ENCODE data around the gene PSMG4. TPM values are rescaled to one million over a fixed set of nuclear protein-coding genes. Genes with fewer than 3 reads are reported as not detected.

PSMG4 gene
- total RNA-seq, 1 experiment from 2014 or later = 35.0 TPM

- Histone ChIP-seq H3K4me3 (replicated peaks in 1 of 2; ENCODE audit: low read depth in 1 of 2, low read length in 2 of 2) (no peak overlapping the region), H2AFZ (ENCODE audit: low read depth, low read length, poor library complexity, severe bottlenecking) (no peak overlapping the region), H3K79me2 (ENCODE audit: insufficient read depth, low read length) (no peaks in the 10 kb centered on the region), H4K20me1 (ENCODE audit: insufficient read depth) (no peaks in the 10 kb centered on the region), H3K36me3 (ENCODE audit: control insufficient read depth in 1 of 2, insufficient read depth in 2 of 2, low read length in 2 of 2) (no peaks in the 10 kb centered on the region), H3K4me1 (ENCODE audit: control insufficient read depth in 1 of 2, insufficient read depth in 2 of 2, low read length in 2 of 2) (no peaks in the 10 kb centered on the region), H3K27ac (ENCODE audit: low read depth, low read length) (no peak overlapping the region), H3K27me3 (ENCODE audit: insufficient read depth, low read length) (0 out of 2 replicates have a peak, but pooled peaks cover 6% of the 10 kb centered on the region), H3K9me2 (ENCODE audit: insufficient read depth) (no peaks in the 10 kb centered on the region), H3K9ac (ENCODE audit: low read length) (no peak overlapping the region), H3K9me3 (ENCODE audit: control insufficient read depth in 1 of 2, insufficient read depth in 1 of 2, low read depth in 1 of 2, low read length in 2 of 2) (no peaks in the 10 kb centered on the region), H3K4me2 (ENCODE audit: low read length) (no peak overlapping the region)
- DNase-seq (ENCODE audit: low read depth, low spot score) (no peak), ATAC-seq (no peak)
- no TSS peak for BruUV-seq (replicated peaks)
- ChIA-PET POLR2A (no interaction called here), RAD21 (ENCODE audit: low non-redundant PET in 1 of 2, low total read pairs in 2 of 2, uncharacterized antibody in 2 of 2, unreplicated experiment in 2 of 2) (no interaction called here), CTCF (no interaction called here)
- intact Hi-C loops (cut with micrococcal nuclease) = no loop called here
- no peak for TF ChIP-seq SRF (IDR thresholded peaks at IDR 0.05; ENCODE audit: low read depth)
- no peak for TF ChIP-seq ELF1 (IDR thresholded peaks at IDR 0.05; ENCODE audit: borderline replicate concordance, low read depth)
- no peak for TF ChIP-seq SP1 (IDR thresholded peaks at IDR 0.05; ENCODE audit: low read depth)
- TF ChIP-seq POLR2A (IDR thresholded peaks at IDR 0.05; ENCODE audit: borderline replicate concordance, extremely low read depth, insufficient read depth, insufficient read length) = no peak
- TF ChIP-seq CBX3 (IDR thresholded peaks at IDR 0.05; ENCODE audit: low read depth) = no peak
- TF ChIP-seq ATF3 (IDR thresholded peaks at IDR 0.05) = no peak
- TF ChIP-seq, protein P1, sequence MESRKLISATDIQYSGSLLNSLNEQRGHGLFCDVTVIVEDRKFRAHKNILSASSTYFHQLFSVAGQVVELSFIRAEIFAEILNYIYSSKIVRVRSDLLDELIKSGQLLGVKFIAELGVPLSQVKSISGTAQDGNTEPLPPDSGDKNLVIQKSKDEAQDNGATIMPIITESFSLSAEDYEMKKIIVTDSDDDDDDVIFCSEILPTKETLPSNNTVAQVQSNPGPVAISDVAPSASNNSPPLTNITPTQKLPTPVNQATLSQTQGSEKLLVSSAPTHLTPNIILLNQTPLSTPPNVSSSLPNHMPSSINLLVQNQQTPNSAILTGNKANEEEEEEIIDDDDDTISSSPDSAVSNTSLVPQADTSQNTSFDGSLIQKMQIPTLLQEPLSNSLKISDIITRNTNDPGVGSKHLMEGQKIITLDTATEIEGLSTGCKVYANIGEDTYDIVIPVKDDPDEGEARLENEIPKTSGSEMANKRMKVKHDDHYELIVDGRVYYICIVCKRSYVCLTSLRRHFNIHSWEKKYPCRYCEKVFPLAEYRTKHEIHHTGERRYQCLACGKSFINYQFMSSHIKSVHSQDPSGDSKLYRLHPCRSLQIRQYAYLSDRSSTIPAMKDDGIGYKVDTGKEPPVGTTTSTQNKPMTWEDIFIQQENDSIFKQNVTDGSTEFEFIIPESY (IDR thresholded peaks at IDR 0.05; ENCODE audit: extremely low read depth, insufficient replicate concordance, low read length) = no peak
- TF ChIP-seq, protein P2, sequence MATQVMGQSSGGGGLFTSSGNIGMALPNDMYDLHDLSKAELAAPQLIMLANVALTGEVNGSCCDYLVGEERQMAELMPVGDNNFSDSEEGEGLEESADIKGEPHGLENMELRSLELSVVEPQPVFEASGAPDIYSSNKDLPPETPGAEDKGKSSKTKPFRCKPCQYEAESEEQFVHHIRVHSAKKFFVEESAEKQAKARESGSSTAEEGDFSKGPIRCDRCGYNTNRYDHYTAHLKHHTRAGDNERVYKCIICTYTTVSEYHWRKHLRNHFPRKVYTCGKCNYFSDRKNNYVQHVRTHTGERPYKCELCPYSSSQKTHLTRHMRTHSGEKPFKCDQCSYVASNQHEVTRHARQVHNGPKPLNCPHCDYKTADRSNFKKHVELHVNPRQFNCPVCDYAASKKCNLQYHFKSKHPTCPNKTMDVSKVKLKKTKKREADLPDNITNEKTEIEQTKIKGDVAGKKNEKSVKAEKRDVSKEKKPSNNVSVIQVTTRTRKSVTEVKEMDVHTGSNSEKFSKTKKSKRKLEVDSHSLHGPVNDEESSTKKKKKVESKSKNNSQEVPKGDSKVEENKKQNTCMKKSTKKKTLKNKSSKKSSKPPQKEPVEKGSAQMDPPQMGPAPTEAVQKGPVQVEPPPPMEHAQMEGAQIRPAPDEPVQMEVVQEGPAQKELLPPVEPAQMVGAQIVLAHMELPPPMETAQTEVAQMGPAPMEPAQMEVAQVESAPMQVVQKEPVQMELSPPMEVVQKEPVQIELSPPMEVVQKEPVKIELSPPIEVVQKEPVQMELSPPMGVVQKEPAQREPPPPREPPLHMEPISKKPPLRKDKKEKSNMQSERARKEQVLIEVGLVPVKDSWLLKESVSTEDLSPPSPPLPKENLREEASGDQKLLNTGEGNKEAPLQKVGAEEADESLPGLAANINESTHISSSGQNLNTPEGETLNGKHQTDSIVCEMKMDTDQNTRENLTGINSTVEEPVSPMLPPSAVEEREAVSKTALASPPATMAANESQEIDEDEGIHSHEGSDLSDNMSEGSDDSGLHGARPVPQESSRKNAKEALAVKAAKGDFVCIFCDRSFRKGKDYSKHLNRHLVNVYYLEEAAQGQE (IDR thresholded peaks at IDR 0.05; ENCODE audit: low read depth) = no peak
- TF ChIP-seq YY1 (IDR thresholded peaks at IDR 0.05; ENCODE audit: extremely low read depth, insufficient replicate concordance, low read depth, low read length) = no peak
- TF ChIP-seq SIN3A (IDR thresholded peaks at IDR 0.05; ENCODE audit: low read depth) = no peak
- TF ChIP-seq EGR1 (IDR thresholded peaks at IDR 0.05; ENCODE audit: low read depth) = no peak
Observed at GRCh38 chr6:3226042-3226441, 32.7 kb upstream of the PSMG4 start.
